GM18505 (cell line): ENCODE data around the gene INPP4B.

Source experiments
- ATAC-seq: cut with Tn5 transposase; IDR thresholded peaks from one replicate; pipeline ENCODE4 v1.9.1; 2021; ENCODE audit not compliant: unreplicated experiment
- POLR2A ChIP-seq: IDR thresholded peaks from 4 replicates; pipeline ENCODE4 v1.6.1; 2011; ENCODE audit warnings: borderline replicate concordance; ENCODE audit not compliant: insufficient read depth, insufficient read length; ENCODE audit errors: extremely low read depth

The INPP4B gene

DNA sequence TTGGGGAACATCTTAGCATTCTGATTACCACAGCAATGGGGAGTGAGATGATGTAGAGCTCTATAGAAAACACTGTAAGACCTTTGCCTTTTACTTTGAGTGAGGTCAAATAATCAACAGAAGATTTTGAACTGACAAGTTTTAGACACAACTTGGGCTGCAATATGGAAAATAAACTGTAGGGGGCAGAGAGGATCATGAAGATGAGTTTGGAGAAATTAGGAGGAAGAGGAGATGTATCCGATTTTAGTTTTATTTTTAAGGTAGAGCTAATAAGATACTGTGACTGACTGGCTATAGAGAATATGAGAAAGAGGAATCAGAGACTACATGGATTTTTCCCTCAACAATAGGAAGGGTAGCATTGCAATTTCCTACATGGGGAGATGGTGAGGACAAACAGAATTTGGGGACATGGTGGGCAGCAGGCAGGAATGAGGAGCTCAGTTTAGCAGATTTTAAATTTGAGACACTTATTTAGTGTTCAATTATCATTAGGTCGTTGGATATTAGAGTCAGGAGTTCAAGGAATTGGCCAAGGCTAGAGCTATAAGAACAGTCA, 563.1 kb downstream of the INPP4B start:
- no peak for ATAC-seq
- TF ChIP-seq POLR2A: no peak

DNA sequence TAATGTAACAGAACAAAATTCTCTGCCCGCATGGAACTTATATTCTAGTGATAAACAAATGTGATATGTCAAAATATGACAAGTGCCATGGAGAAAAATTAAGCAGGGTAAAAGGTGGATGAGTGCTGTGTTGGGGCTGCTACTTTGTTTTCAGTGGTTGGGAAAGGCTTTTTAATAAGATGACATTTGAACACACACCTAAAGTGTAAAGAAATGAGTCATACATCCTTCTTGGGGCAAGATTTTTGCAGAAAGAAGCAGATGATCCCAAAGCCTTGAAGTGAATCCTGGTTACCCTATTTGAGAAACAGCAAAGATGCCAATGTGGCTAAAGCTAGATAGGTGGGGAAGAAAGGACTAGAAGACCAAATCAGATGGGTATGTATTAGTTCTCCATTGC, 564.1 kb downstream of the INPP4B start:
- no peak for ATAC-seq
- TF ChIP-seq POLR2A: no peak

DNA sequence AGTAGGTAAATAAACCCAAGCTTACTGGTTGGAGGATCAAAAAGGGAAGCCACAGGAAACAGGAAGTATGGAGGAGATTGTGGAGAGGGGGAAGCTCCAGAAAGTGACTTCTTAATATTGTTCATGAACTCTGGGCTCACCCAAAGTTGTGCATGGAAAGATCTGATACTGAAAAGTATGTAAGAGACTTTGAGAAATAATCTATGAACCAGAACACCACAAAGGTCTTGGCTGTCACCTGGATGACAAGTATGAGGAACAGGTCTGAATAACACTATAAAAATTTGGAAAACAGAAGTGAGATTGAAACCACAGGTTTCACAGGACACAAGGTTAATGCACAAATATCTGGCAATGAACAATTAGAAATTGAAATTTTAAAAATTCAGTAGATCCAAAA, 567.4 kb downstream of the INPP4B start:
- no peak for ATAC-seq
- no peak for TF ChIP-seq POLR2A

DNA sequence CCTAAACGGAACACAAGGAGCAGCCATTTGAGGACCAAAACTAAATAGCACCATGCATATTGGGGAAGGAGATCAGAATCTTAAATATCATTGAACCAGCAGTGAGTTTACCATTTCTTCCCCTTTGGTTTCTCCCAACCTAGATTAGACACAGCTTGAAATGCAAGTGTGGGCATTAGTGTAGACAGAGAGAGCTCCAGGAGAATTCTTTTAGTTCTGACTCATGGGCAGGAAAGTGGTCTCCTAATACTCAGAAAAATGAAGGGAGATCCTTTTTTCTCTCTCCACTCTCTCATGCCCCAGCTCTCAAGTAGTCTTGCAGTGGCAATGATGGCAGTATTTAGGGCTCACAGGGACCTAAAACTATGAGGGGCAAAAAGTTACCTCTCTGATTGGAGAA, 567.9 kb downstream of the INPP4B start:
- no peak for TF ChIP-seq POLR2A
- ATAC-seq: no peak

DNA sequence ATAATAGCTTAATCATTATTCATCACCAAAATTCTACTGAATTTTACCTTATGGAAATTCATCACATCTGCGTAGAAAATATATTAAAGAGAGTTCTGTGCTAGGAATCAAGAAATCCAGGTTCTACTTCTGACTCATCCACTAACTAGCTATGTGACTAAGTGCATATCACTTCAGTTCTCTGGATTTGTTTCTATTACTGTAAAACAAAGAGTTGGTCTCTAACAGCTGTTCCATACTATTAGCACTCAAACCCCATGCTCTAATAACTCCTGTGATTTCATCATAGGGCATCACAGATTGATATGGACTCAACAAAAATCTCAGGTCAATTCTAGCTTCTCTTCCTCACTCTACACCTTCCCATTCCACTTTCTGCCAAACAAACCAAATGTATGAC, 572.0 kb downstream of the INPP4B start:
- ATAC-seq: no peak

DNA sequence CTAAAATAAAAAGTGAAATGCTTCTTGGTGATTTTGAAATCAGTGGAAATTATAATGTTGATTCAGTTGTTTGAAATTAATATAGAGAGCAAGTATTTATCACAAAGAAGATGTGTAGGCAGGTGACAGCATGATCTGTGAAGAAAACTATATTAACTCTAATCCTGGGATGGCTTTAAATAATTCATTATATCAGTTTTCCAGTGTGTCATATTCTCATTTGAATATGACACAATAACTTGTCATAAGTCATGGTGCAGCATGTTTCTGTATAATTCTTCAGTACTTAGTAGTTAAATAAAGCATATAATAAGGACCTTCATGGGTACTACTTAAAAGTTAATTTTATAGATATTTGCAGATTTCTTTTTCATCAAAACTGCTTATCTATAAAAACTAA, 573.6 kb downstream of the INPP4B start:
- ATAC-seq: no peak
- TF ChIP-seq POLR2A: no peak

More for the DNA sequence above, 572.0 kb downstream of the INPP4B start:
- no peak for TF ChIP-seq POLR2A

DNA sequence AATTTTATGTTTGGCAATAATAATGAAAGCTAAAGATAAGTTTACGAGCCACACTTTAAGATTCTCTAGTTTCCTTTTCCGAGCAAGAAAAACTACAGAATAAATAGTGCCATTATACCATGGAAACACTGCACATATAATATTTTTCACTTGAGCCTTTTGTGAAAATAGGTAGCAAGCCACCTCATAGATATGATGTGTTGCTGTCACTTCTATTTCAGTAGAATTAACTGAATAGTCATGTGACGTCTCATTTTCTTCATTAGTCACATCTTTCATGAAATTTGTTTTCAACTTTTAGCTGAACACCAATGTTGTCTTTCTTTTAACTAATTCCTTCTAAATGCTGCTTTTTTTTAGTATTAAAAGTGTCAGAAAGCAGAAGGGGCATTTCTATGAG, 574.3 kb downstream of the INPP4B start:
- no peak for TF ChIP-seq POLR2A
- no peak for ATAC-seq

DNA sequence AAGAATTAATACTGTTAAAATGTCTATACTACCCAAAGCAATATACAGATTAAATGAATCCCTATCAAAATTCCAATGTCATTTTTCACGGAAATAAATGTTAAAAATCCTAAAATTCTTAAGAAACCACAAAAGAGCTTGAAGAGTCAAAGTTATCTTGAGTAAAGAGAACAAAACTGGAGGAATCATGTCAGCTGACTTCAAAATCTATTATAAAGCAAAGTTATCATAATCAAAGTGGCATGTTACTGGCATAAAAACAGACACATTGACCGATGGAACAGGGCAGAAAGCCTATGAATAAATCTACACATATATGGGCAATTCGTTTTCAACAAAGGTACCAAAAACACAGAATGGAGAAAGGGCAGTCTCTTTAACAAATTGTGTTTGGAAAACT, 579.0 kb downstream of the INPP4B start:
- ATAC-seq: no peak
- TF ChIP-seq POLR2A: no peak

DNA sequence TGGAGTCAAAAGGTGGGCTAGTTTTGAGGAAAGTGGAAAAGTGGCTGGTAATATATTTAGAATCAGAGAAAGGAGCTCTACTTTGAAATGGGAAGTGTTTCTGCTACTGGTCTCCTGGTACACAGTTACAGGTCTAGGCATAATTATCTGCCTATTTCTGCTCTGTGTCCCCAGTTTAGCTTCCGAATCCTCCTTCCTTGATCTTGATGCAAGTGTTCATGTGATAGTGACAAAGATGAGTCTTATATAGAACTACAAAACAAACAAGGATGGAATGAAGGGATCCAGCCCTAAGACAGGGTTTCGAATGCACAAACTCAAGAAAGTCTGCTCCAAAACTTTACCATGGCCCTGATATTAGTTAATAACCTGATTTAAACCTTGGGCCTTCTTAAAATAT, 580.2 kb downstream of the INPP4B start:
- ATAC-seq: no peak
- no peak for TF ChIP-seq POLR2A

DNA sequence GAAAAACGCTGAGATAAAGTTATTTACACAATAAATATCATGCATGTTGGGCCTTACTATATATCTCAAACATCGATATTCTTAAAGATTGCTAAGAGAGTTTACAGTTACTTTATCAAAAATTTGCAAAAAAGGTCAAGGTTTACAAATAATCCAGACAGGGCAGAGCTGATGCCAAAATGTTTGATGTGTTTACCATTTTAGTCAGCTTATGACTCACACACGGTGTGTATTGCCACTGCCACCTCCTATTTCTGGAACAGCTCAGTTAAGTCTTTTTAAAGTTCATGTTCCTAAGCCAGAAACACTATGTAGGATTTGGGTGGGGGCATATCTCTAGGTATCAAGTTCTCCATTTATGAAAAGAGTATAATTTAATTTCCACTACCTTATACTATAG, 580.6 kb downstream of the INPP4B start:
- ATAC-seq: no peak
- no peak for TF ChIP-seq POLR2A

DNA sequence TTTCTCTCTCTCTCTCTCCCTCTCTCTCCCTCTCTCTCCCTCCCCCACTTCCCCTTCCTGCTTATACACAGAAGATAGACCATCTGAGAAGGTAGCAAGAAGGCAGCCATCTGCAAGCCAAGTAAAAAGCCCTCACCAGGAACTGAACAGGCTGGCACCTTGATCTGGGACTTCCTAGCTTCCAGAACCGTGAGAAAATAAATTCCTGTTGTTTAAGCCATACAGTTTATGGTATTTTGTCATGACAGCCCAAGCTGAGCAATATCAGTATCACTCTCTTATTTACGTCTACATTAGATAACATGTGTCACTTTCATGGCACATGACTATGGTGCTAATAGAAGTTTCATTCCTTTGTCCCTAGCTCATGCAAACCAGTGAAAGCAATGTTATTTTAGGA, 581.1 kb downstream of the INPP4B start:
- no peak for ATAC-seq
- no peak for TF ChIP-seq POLR2A

DNA sequence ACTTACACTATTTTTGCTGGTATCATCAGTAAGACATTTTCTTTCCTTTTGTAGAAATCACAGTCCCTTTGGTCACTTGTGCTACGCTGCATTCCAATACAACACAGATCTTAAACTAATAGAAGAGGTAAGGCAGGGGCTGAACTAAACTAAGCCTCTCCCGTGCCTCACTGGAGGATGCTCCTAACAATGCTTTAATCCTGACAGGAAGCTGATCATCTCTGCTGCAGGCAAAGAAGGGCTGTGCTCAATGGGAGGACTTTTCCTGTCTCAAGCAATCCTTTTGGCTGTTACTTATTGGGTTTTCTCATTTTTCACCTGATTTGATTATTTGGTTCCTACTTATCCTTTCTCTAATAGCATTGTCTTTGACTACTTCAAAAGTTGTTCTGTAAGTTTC, 583.1 kb downstream of the INPP4B start:
- no peak for ATAC-seq
- no peak for TF ChIP-seq POLR2A

DNA sequence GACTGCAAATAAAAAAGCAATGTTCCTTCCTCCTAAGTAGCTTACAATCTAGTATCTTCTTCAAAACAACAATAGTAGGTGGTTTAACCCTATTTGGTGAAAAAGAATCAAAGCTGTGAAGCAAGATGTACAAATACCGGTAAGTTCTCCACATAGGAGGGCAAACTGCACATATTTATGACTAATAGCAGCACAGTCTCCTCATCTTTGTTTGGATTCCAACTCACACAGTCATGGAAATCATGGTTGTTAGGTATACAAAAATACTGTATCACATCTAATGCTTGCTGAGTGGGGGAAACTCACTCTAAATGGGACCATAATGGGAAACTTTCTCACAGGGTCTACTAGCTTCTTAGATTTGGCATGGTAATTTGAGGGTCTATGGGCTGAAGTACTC, 597.2 kb downstream of the INPP4B start:
- TF ChIP-seq POLR2A: no peak
- ATAC-seq: no peak

DNA sequence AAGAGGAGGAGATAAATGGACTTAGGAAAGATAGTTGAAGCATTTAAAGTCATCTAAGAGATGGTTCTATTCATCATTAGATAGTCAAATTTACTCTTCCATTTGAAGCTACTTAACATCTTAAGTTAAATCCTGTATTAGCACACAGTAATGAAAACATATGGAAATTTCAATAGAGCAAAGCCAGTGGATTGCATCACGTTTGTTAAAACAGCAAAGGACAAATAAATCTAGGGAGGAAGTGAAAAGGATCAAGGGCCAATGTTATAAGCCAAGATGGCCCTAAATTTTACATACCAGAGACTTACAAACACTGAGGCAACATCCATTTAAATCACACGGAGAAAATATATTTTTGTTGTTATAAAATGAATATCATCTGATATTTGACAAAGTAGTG, 602.8 kb downstream of the INPP4B start:
- no peak for TF ChIP-seq POLR2A
- ATAC-seq: no peak

DNA sequence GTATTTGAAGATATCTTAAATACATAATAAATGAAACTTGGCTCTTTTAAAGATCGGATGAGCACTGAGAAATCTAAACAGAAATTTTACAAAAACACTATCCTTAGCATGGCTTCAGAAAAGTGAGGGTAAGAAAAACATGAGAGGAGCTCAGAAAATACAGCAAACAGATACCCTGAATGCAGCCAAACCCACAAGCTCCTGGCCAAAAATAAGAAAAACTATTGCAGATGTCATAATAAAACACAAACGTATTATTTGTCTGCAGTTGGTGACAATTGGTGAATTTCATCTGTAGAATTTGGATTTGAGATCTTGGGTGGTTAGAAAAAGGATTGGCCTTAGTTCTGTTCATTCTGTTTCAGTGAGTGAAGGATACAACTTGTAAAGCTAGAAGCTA, 603.9 kb downstream of the INPP4B start:
- TF ChIP-seq POLR2A: no peak
- no peak for ATAC-seq

DNA sequence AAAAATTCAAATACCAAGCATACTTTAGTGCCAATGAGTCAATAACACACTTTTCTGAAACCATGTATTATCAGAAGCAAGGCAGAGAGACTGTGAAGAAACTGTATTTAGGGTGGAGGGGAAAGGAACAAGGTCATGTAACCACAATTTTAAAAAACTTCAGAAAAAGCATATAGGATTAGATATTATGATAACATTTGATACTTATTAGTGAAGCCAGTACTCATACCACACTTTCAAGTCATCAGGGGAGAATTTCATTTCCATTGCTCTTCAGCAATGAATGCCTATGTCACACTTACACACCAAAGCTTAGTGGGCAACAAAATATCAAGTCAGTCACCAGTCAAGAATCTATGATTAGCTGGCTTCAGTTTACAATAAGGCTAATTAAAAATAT, 607.5 kb downstream of the INPP4B start:
- no peak for ATAC-seq
- TF ChIP-seq POLR2A: no peak

DNA sequence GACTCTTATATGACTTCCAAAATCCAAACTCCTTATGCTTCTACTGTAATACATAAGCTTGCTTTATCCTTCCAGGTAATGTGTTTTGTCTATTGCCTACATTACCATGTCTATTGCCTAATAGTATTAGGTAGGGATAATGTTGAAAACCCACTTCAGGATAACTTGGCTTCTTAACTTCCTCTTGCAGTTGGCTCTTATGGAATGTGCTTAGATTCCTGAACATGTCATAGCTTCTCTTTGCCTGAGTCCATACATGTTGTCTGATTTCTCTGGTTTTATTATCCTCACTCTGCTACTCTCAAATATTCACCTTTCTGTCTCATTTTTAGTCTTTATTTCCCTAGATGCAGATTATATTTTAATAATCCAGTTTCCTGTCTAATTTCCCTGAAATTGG, 609.8 kb downstream of the INPP4B start:
- no peak for ATAC-seq
- TF ChIP-seq POLR2A: no peak
